Measurements from ENCODE around the gene MRAP2. TPM values are rescaled to one million over a fixed set of nuclear protein-coding genes. Genes with fewer than 3 reads are reported as not detected.
"Not testable (repeated sequence)": the region's sequence is repeated elsewhere in the genome, so short reads cannot be mapped to it uniquely, and the experiment has no call there.

The MRAP2 gene
- total RNA-seq, 2 donors from 2014 or later = 7.3 to 14.6 TPM

- Histone ChIP-seq H3K27me3 (no peaks in the 10 kb centered on the region), H3K27ac (no peak overlapping the region), H3K9ac (ENCODE audit: low read depth in 2 of 2, low read length in 2 of 2) (no peak overlapping the region), H3K4me1 (no peaks in the 10 kb centered on the region), H3K9me3 (no peaks in the 10 kb centered on the region), H3K36me3 (no peaks in the 10 kb centered on the region), H3K4me3 (no peak overlapping the region)
- intact Hi-C loops (cut with DNase I) = no loop called here
- TF ChIP-seq CTCF (IDR thresholded peaks at IDR 0.05) = no peak
- DNase-seq = no peak
Observed at GRCh38 chr6:84065693-84066290, 32.2 kb downstream of the MRAP2 start.

GRCh38 chr6:84066536-84066935 is 33.0 kb downstream of the MRAP2 start:
- Histone ChIP-seq H3K4me1 (no peaks in the 10 kb centered on the region), H3K36me3 (no peaks in the 10 kb centered on the region), H3K4me3 (no peak overlapping the region), H3K27ac (no peak overlapping the region), H3K9ac (ENCODE audit: low read depth in 2 of 2, low read length in 2 of 2) (no peak overlapping the region), H3K27me3 (no peaks in the 10 kb centered on the region), H3K9me3 (no peaks in the 10 kb centered on the region)
- intact Hi-C loops (cut with DNase I) = no loop called here
- no peak for TF ChIP-seq CTCF (IDR thresholded peaks at IDR 0.05)
- no peak for DNase-seq

GRCh38 chr6:84068873-84069272 is 35.3 kb downstream of the MRAP2 start:
- H3K4me3 ChIP-seq; H3K27ac ChIP-seq; H3K9me3 ChIP-seq; H3K4me1 ChIP-seq; DNase-seq; H3K27me3 ChIP-seq; H3K36me3 ChIP-seq; H3K9ac ChIP-seq (ENCODE audit: low read depth in 2 of 2, low read length in 2 of 2); intact Hi-C loops (cut with DNase I): not testable (repeated sequence)

GRCh38 chr6:84072442-84072997 is 38.9 kb downstream of the MRAP2 start:
- intact Hi-C loops (cut with DNase I) = no loop called here
- TF ChIP-seq CTCF (IDR thresholded peaks at IDR 0.05) = no peak
- Histone ChIP-seq H3K9me3 (no peaks in the 10 kb centered on the region), H3K36me3 (no peaks in the 10 kb centered on the region), H3K27me3 (no peaks in the 10 kb centered on the region), H3K9ac (ENCODE audit: low read depth in 2 of 2, low read length in 2 of 2) (no peak overlapping the region), H3K27ac (no peak overlapping the region), H3K4me3 (no peak overlapping the region), H3K4me1 (no peaks in the 10 kb centered on the region)
- DNase-seq = no peak

GRCh38 chr6:84074988-84075781 is 41.6 kb downstream of the MRAP2 start:
- Histone ChIP-seq H3K4me1 (no peaks in the 10 kb centered on the region), H3K9me3 (no peaks in the 10 kb centered on the region), H3K36me3 (no peaks in the 10 kb centered on the region), H3K9ac (ENCODE audit: low read depth in 2 of 2, low read length in 2 of 2) (no peak overlapping the region), H3K27ac (no peak overlapping the region), H3K27me3 (no peaks in the 10 kb centered on the region), H3K4me3 (no peak overlapping the region)
- DNase-seq = no peak
- no peak for TF ChIP-seq CTCF (IDR thresholded peaks at IDR 0.05)
- intact Hi-C loops (cut with DNase I) = no loop called here

- TF ChIP-seq CTCF (IDR thresholded peaks at IDR 0.05) = no peak
- Histone ChIP-seq H3K4me3 (no peak overlapping the region), H3K4me1 (no peaks in the 10 kb centered on the region), H3K9ac (ENCODE audit: low read depth in 2 of 2, low read length in 2 of 2) (no peak overlapping the region), H3K9me3 (no peaks in the 10 kb centered on the region), H3K27ac (no peak overlapping the region), H3K36me3 (no peaks in the 10 kb centered on the region), H3K27me3 (no peaks in the 10 kb centered on the region)
- DNase-seq = no peak
- intact Hi-C loops (cut with DNase I) = no loop called here
Observed at GRCh38 chr6:84077645-84078044, 44.1 kb downstream of the MRAP2 start.
